ENCODE measurements around the gene ADGRA3.
"Not testable (repeated sequence)": the region's sequence is repeated elsewhere in the genome, so short reads cannot be mapped to it uniquely, and the experiment has no call there.

The ADGRA3 gene

GRCh38 chr4:22477813-22478182 is 38.1 kb downstream of the ADGRA3 start:
- DNase-seq (ENCODE audit: low read depth) = no peak

GRCh38 chr4:22477136-22477812 is 38.6 kb downstream of the ADGRA3 start:
- DNase-seq (ENCODE audit: low read depth) = no peak

GRCh38 chr4:22476011-22476410 is 39.9 kb downstream of the ADGRA3 start:
- no peak for DNase-seq (ENCODE audit: low read depth)

- DNase-seq (ENCODE audit: low read depth) = not testable (repeated sequence)
Observed at GRCh38 chr4:22475311-22475646, 40.6 kb downstream of the ADGRA3 start.

GRCh38 chr4:22474636-22475310 is 41.1 kb downstream of the ADGRA3 start:
- peak; percentile 54 for DNase-seq (ENCODE audit: low read depth)

GRCh38 chr4:22473268-22473667 is 42.6 kb downstream of the ADGRA3 start:
- DNase-seq (ENCODE audit: low read depth) = peak; percentile 35

GRCh38 chr4:22471999-22472461 is 43.8 kb downstream of the ADGRA3 start:
- peak; percentile 8 for DNase-seq (ENCODE audit: low read depth)

- no peak for DNase-seq (ENCODE audit: low read depth)
Observed at GRCh38 chr4:22471419-22471818, 44.4 kb downstream of the ADGRA3 start.

- DNase-seq (ENCODE audit: low read depth) = no peak
Observed at GRCh38 chr4:22466581-22466980, 49.3 kb downstream of the ADGRA3 start.

GRCh38 chr4:22465996-22466395 is 49.9 kb downstream of the ADGRA3 start:
- DNase-seq (ENCODE audit: low read depth) = no peak

GRCh38 chr4:22465349-22465748 is 50.5 kb downstream of the ADGRA3 start:
- DNase-seq (ENCODE audit: low read depth) = no peak

GRCh38 chr4:22463179-22463578 is 52.7 kb downstream of the ADGRA3 start:
- DNase-seq (ENCODE audit: low read depth) = no peak

GRCh38 chr4:22462688-22463087 is 53.2 kb downstream of the ADGRA3 start:
- DNase-seq (ENCODE audit: low read depth) = no peak

- DNase-seq (ENCODE audit: low read depth) = no peak
Observed at GRCh38 chr4:22460266-22460665, 55.6 kb downstream of the ADGRA3 start.

GRCh38 chr4:22458098-22458497 is 57.8 kb downstream of the ADGRA3 start:
- DNase-seq (ENCODE audit: low read depth) = no peak

GRCh38 chr4:22457348-22457747 is 58.5 kb downstream of the ADGRA3 start:
- no peak for DNase-seq (ENCODE audit: low read depth)

GRCh38 chr4:22456291-22456690 is 59.6 kb downstream of the ADGRA3 start:
- DNase-seq (ENCODE audit: low read depth) = no peak

GRCh38 chr4:22454955-22455354 is 60.9 kb downstream of the ADGRA3 start:
- DNase-seq (ENCODE audit: low read depth) = no peak

- no peak for DNase-seq (ENCODE audit: low read depth)
Observed at GRCh38 chr4:22454216-22454838, 61.5 kb downstream of the ADGRA3 start.

GRCh38 chr4:22444813-22445212 is 71.1 kb downstream of the ADGRA3 start:
- DNase-seq (ENCODE audit: low read depth) = no peak

- DNase-seq (ENCODE audit: low read depth) = no peak
Observed at GRCh38 chr4:22442956-22443355, 72.9 kb downstream of the ADGRA3 start.

- DNase-seq (ENCODE audit: low read depth) = no peak
Observed at GRCh38 chr4:22440999-22441398, 74.9 kb downstream of the ADGRA3 start.

GRCh38 chr4:22439947-22440346 is 75.9 kb downstream of the ADGRA3 start:
- no peak for DNase-seq (ENCODE audit: low read depth)
